DOHH2 (cell line): ENCODE measurements around the gene RBM15B.

Source experiments
- H3F3A ChIP-seq: fragments of 200-600 bp; sonication (generic), shearing (Covaris generic); 2 replicates; pipeline ENCODE4 v1.6.0; 2016; ENCODE audit warnings: antibody characterized with exemption, mild to moderate bottlenecking; ENCODE audit not compliant: control insufficient read depth, insufficient read depth
- H3K27ac ChIP-seq: fragments of 200-600 bp; sonication (generic); 2 replicates; pipeline ENCODE4 v1.5.1; 2014; ENCODE audit warnings: low read depth, mild to moderate bottlenecking, low read length, moderate library complexity
- H3K27me3 ChIP-seq: fragments of 200-600 bp; sonication (generic); 2 replicates; pipeline ENCODE4 v1.6.1; 2014; ENCODE audit warnings: mild to moderate bottlenecking, low read length, mixed read lengths; ENCODE audit not compliant: control insufficient read depth
- H3K36me3 ChIP-seq: fragments of 200-600 bp; sonication (generic); 2 replicates; pipeline ENCODE4 v1.6.1; 2014; ENCODE audit warnings: mild to moderate bottlenecking, low read length, moderate library complexity, mixed read lengths; ENCODE audit not compliant: control insufficient read depth
- H3K4me1 ChIP-seq: fragments of 200-600 bp; sonication (generic); 2 replicates; pipeline ENCODE4 v1.6.1; 2014; ENCODE audit warnings: mild to moderate bottlenecking, low read length, mixed read lengths; ENCODE audit not compliant: control insufficient read depth
- H3K4me2 ChIP-seq: fragments of 200-600 bp; sonication (generic); 2 replicates; pipeline ENCODE4 v1.6.0; 2014; ENCODE audit warnings: mild to moderate bottlenecking, low read length, moderate library complexity
- H3K4me3 ChIP-seq: fragments of 200-600 bp; sonication (generic); 2 replicates; pipeline ENCODE4 v1.5.1; 2014; ENCODE audit warnings: mild to moderate bottlenecking, low read length, mixed read lengths
- H3K79me2 ChIP-seq: fragments of 200-600 bp; sonication (generic); 2 replicates; pipeline ENCODE4 v1.6.1; 2014; ENCODE audit warnings: mild to moderate bottlenecking, low read length, mixed read lengths; ENCODE audit not compliant: control insufficient read depth
- H3K9me2 ChIP-seq: fragments of 200-600 bp; sonication (generic); replicated peaks from 2 replicates; pipeline ENCODE4 v1.6.1; 2014; ENCODE audit warnings: mild to moderate bottlenecking, low read length, mixed read lengths; ENCODE audit not compliant: control insufficient read depth
- H3K9me3 ChIP-seq: fragments of 200-600 bp; sonication (generic); 2 replicates; pipeline ENCODE4 v1.6.1; 2014; ENCODE audit warnings: antibody characterized with exemption, low read length, mixed read lengths; ENCODE audit not compliant: control insufficient read depth, insufficient read depth
- H4K20me1 ChIP-seq: fragments of 200-600 bp; sonication (generic); 2 replicates; pipeline ENCODE4 v1.6.0; 2014; ENCODE audit warnings: low read depth, mild to moderate bottlenecking, antibody characterized with exemption, low read length, moderate library complexity; ENCODE audit not compliant: control insufficient read depth, insufficient read depth
- CTCF ChIP-seq: fragments of 200-600 bp; sonication (generic); IDR thresholded peaks from one replicate; pipeline ENCODE4 v1.5.1; 2014; ENCODE audit warnings: antibody characterized with exemption, mild to moderate bottlenecking, low read depth, low read length; ENCODE audit not compliant: poor library complexity, severe bottlenecking
- EZH2phosphoT487 ChIP-seq: fragments of 200-600 bp; sonication (generic); IDR thresholded peaks from 2 replicates; pipeline ENCODE4 v1.6.1; 2017; ENCODE audit warnings: borderline replicate concordance, mild to moderate bottlenecking, antibody characterized with exemption, low read length, moderate library complexity, mixed read lengths

The RBM15B gene

DNA sequence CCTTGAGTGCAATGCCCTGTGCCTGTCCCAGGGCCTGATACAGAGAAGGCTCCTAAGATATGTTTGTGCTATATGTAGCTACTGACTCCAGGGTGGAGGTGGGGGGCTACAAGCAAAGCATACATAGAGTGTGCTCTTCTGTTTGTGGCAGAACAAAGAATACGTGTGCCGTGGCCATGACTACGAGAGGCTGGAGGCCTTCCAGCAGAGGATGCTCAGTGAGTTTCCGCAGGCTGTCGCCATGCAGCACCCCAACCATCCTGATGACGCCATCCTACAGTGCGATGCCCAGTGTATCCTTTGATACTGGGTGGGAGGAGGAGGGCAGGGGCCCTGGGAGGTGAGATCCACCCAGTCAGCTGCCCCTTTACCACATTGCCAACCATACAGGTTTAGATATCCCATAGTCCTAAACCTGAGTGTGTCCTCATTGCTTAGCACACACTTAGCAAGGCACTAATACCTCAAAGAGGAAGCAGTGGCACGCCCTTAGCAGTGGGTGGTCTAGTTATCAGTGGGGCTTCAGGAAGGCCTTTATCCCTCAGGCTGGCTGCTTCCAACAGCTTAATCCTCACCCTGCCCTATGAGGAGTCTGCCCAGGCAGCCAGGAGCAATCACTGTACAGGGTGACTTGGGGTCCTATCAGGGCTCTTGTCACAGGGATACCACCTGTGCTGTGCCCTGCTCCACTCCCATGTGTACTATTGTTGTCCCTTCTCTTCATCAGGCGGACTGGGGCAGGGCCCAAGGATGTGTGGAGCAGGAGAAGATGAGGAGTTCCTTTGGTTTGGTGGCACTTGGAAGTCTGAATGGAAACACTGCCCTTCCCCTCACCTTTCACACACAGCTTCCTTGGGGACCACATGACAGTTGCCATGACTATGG, 36.1 kb upstream of the RBM15B start:
- no peaks in the 10 kb centered on the region for H4K20me1 ChIP-seq
- H3K4me2 ChIP-seq = no peak overlapping the region
- no peaks in the 10 kb centered on the region for H3K79me2 ChIP-seq
- H3F3A ChIP-seq = no peaks in the 10 kb centered on the region
- TF ChIP-seq EZH2phosphoT487 (no peak), CTCF (no peak)
- H3K9me2 ChIP-seq = no peaks in the 10 kb centered on the region
- H3K27ac ChIP-seq = no peak overlapping the region
- H3K9me3 ChIP-seq = no peaks in the 10 kb centered on the region
- no peaks in the 10 kb centered on the region for H3K4me1 ChIP-seq
- peaks cover 27% of the 10 kb centered on the region for H3K27me3 ChIP-seq
- no peaks in the 10 kb centered on the region for H3K36me3 ChIP-seq
- no peak overlapping the region for H3K4me3 ChIP-seq

DNA sequence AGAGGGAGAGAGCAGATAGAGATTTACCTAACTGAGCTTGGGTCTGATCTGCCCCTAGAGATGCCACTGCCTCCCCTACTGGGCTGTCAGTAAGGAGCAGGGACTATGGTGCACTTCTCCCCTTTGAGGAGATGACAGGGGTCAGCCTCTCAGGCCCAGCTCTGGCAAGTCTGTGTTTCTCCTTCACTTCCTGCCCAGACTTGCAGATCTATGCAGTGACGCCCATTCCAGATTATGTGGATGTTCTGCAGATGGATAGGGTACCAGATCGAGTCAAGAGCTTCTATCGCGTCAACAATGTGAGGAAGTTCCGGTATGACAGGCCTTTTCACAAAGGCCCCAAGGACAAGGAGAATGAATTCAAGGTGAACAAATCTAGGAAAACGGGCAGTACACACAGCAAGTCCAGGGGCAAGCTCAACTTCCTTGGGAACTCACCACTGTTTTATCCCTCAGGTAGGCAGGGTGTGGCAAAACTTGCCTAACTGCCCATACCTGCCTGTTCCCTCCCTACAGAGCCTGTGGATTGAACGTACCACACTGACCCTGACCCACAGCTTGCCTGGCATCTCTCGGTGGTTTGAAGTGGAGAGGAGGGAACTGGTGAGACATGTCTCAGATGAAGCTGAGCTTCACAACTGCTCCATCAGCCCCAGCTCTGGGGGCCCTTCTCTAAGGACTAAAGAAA, 35.0 kb upstream of the RBM15B start:
- Histone ChIP-seq H3K36me3 (no peaks in the 10 kb centered on the region), H4K20me1 (no peaks in the 10 kb centered on the region), H3K9me3 (no peaks in the 10 kb centered on the region), H3F3A (no peaks in the 10 kb centered on the region), H3K9me2 (no peaks in the 10 kb centered on the region), H3K79me2 (no peaks in the 10 kb centered on the region), H3K4me2 (no peak overlapping the region), H3K4me1 (no peaks in the 10 kb centered on the region), H3K27ac (no peak overlapping the region), H3K4me3 (no peak overlapping the region), H3K27me3 (peaks cover 33% of the 10 kb centered on the region)
- TF ChIP-seq CTCF = no peak
- TF ChIP-seq EZH2phosphoT487 = no peak

GRCh38 chr3:51357856-51358255, 33.2 kb upstream of the RBM15B start:
- TF ChIP-seq CTCF (no peak), EZH2phosphoT487 (no peak)
- no peak overlapping the region for H3K4me3 ChIP-seq
- H3K27ac ChIP-seq = no peak overlapping the region
- H3K27me3 ChIP-seq = peaks cover 33% of the 10 kb centered on the region
- no peaks in the 10 kb centered on the region for H3K79me2 ChIP-seq
- no peaks in the 10 kb centered on the region for H3F3A ChIP-seq
- no peaks in the 10 kb centered on the region for H3K9me3 ChIP-seq
- H3K9me2 ChIP-seq = no peaks in the 10 kb centered on the region
- H3K4me1 ChIP-seq = no peaks in the 10 kb centered on the region
- no peak overlapping the region for H3K4me2 ChIP-seq
- H4K20me1 ChIP-seq = no peaks in the 10 kb centered on the region
- no peaks in the 10 kb centered on the region for H3K36me3 ChIP-seq
